NCI-H526 (cell line): ENCODE data around the gene DAPK3.
"Not testable (repeated sequence)": the region's sequence is repeated elsewhere in the genome, so short reads cannot be mapped to it uniquely, and the experiment has no call there.

ENCODE experiments used
- DNase-seq, 2 experiments: peaks; one replicate each; lab custom pipeline; 2025; lab: John Stamatoyannopoulos, UW

Gene DAPK3

GRCh38 chr19:3970808-3971598, at the start of gene DAPK3:
Gene DAPK3, minus strand, starts transcription at chr19:3971099. Its CDS starts 1,364 bp downstream, at chr19:3969735.
- DNase-seq, result peak; percentile 89 to 96

- DNase-seq, result no peak
These were observed 48.7 kb upstream of the DAPK3 start for GRCh38 chr19:4019578-4019977.

DNA sequence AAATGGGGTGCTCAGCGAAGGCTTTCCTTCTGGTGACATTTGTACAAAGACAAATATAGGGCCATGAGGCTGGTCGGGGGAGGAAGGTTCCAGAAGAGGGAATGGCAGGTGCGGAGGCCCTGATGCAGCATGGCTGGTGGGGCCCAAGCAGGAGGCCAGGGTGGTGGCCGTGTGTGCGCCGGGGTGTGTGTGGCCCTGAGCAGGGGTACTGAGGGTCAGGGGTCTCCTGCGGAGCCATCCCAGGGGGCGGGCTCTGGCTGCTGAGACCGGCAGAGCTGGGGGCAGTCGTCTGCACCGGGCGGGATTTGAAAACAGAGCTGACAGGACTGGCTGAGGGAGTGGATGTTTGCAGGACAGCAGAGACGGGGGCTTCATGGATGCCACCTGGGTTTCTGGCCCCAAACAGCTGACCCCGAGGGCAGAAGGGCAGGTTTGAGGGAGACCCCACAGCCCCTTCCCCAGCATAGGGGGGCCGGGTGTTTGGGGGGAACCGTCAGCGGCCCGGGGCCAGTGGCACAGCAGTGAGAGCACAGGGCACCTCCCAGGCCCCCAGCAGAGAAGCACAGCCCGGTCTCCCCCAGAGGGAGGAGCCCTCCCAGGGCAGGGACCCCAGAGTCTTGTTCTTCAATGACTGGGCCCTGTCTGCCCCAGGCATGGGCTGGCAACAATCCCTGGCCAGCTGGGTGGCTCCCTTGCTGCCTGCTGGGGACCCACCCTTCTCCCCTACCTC, 48.0 kb upstream of the DAPK3 start:
- no peak for DNase-seq

DNA sequence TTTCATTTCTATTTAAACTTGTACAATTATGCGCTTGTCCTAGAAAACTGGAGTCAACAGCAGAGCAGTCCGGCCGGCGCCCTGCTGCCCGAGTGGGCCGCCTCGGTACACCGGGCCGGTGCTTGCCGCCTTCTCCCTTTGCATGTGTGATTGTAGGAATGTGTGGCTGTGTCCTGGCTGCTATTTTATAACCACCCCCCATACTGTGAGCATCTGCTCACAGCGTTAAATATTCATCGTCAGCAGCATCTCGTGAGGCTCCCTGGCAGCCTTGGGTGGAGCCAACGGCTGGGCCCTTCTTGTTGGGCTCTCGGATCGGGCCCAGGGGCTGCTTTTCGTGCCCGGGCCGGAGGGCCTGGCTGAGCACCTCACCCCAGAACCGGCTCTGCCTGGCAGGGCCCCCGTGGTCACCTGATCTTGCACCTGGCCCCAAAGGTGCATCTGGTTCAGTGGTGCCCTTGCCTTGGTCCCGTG, 47.3 kb upstream of the DAPK3 start:
- DNase-seq, result peak in 1 of 2 experiments; percentile 35

GRCh38 chr19:4016903-4017638, 46.2 kb upstream of the DAPK3 start:
- no peak for DNase-seq

DNA sequence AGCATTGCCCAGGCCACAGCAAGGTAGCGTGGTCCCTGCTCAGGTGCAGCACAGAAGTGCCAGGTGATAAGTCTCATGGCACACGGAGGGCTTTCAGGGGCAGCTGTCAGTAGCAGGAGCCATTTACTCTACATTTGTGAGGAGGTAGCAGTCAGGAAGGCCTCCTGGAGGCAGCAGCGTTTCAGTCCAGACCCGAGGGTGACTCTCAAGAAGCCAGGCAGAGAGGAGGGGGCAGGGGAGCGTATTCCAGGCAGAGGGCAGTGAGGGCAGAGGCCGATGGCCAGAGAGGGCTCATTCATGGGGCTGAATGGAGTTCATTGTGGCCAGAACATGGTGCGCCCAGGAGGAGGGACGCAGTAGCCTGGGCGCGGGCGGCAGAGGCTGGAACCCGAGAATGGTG, 45.6 kb upstream of the DAPK3 start:
- no peak for DNase-seq

GRCh38 chr19:4015705-4016402, 45.0 kb upstream of the DAPK3 start:
- peak in 1 of 2 experiments; percentile 68 for DNase-seq

DNA sequence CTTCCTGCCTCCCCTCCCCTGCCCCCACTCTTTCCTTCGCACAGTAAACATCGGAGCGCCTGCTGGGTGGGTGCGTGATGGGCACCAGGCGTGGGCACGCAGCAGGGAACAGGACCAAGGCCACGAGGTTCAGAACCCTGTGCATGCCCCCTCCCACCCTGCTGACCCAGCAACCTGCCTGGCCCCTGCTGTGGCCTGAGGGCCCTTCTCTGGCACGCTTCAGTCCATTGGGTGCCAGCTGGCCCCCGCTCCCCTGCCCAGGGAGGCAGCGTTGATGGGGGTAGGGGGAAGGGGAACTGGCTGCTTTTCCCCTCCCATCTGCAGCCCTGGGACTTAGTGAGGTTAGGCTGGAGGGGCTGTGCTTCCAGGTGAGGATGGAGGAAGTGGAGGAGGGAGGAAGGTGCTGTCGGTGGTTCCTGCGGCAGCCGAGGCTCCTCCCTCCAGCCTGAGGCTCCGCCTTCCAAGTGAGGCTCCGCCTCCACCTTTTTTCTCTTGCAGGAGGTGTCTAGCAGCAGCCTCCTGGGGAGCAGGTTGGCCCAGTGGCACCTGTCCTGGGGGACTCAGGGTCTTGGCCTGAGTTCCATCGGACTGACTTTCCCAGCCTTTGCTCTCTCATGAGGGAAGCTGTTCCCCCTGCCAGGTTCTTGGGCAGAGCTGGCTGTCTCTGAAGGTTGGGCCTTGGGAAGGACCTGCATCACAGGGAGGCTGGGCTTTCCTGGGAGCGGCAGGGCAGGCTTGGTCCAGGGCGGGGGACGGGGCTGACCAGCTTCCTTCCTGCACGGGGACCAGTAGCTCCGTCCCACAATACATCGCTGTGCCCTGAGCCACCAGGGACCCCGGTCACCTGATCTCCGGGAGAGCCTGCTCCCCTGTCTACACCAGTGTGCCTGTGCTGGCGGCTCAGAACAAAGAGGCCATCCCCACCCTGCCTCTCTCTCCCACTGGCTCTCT, 43.9 kb upstream of the DAPK3 start:
- peak; percentile 12 to 51 for DNase-seq

- no peak for DNase-seq
These were observed 43.1 kb upstream of the DAPK3 start for GRCh38 chr19:4013886-4014540.

GRCh38 chr19:4012975-4013634, 42.2 kb upstream of the DAPK3 start:
- no peak for DNase-seq

DNA sequence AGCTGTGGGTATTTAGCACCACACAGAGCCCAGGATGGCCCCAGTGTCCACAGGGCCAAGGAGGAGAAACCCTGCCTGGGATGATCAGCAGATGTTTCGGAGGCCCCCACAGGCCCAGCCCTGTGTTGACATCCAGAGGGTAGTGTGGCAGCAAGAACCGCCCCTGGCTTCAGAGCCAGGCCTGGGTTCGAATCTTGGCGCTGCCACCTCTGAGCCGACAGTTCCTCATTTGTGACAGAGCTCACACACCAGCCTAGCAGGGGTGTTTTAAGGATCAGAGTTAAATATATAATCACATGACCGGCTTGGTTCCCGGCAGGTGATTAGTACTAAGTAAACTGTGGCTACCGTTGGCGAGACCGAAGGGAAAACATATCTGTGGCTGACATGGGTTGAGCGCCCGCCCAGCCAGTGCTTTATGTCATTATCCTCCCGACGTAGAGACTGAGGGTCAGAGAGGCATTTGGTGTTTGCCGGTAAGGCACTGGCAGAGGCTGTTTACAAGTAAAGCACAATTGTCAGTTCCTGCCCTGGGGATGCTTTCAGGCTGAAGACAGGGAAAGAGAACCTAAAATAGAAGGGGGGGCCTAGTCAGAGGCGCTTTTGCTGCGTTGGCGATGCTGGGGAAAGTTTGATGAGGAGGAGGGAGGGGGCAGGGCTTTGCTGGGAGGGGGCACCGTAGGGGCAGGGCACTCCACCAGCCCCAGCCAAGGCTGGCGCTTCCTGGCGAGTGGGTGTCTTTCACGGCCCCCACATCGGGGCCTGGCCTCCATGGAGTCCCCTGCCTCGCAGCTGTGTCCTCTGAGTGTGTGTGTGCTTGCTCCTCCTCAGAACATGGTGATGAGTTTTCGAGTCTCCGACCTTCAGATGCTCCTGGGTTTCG, 41.4 kb upstream of the DAPK3 start:
- peak; percentile 50 to 67 for DNase-seq

DNA sequence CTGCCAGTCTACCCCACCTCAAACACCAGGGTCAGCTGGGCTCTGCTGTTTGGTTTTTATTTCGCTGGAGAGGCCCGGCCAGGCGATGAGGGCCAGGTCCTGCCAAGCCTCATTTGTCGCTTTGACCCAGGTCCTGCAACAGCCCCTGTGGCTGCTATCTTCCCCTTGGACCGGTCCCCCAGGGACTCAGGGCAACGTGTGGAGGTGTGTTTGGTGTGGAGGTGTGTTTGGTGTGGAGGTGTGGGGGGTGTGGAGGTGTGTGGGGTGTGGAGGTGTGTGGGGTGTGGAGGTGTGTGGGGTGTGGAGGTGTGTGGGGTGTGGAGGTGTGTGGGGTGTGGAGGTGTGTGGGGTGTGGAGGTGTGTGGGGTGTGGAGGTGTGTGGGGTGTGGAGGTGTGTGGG, 40.5 kb upstream of the DAPK3 start:
- DNase-seq, result not testable (repeated sequence)

DNA sequence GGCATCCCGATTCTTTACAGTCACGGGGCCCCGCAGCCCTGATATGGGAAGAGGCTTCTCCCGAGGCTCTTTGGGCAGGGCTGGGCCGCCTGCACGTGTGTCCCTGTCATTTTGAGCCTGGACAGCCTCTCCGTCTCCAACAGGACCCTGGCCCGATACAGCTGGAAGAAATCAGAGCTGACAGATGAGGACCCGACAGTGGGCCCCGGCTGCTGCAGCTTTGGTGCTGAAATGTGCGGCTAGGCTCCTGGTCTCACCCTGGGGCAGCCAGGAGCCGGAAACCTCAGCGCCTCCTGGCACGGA, 39.9 kb upstream of the DAPK3 start:
- no peak for DNase-seq

DNA sequence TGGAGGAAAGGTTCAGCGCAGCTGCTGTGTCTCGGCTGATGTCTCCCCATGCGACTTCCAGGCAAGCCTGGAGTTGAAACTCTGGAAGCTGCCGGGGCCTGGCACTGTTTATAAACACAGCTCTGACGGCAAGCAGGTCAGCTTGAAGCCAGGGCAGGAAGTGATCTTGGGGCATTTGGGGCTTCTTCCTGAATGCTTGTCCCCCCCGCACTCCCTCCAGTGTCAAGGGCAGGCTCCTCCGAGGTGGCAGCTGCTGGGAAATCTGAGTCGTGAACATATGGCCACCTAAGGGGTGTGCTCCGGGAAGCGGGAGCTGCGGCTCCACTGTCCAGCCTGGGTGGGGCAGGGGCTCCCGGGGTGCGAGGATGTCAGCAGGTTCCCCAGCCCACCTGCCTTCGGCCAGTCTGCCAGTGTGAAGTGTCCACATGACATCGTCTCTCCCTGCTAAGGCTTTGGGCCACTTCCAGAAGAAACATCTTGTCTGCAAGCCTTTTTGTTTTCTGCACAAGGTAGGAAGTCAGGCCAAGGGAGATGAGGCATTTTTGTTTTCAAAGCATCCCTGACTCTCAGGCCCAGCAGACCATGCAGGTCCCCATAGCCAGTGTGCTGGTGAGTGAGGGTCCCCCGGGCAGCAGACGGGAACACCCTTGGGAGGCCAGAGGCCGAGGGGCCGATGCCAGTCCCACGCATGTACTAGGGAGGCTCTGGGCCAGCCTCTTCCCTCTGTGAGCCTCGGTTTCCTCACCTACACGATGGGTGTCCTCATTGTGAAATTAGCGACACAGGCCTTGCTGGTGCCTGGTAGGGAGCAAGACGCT, 39.3 kb upstream of the DAPK3 start:
- no peak for DNase-seq

DNA sequence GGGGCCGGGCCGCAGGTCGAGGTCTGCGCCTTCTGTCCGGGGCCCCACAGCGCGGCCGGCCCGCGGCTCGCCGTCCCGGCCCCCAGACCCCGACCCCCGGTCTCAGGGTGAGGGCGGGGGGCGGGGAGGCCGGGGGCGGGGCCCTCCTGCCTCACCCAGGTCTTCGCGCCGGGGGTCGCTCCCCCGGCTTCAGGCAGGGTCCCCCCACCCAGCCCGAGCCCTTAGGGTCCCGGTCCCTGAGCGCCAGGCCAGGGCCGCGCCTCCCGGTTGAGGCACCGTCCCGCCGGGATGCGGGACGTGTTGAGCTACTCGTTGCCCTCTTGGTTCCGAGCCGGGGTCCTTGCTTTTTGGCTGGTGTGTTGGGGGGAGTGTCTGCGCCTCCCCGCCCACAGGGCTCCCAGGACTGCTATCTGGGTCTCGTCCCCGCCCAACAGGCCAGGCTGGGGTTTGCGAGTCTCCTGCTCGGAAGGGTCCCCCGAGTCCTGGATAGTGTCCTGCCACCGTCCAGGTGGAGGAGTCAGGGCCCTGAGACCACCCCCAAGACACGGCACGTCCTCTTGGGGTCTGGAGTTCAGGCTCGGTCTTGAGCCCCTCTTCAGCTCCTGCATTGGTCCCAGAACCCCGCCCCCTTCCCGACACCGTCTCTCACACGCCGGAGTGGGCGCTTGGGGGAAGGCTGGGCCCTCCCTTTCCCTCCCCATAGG, 37.1 kb upstream of the DAPK3 start:
- peak in 1 of 2 experiments; percentile 25 for DNase-seq

DNA sequence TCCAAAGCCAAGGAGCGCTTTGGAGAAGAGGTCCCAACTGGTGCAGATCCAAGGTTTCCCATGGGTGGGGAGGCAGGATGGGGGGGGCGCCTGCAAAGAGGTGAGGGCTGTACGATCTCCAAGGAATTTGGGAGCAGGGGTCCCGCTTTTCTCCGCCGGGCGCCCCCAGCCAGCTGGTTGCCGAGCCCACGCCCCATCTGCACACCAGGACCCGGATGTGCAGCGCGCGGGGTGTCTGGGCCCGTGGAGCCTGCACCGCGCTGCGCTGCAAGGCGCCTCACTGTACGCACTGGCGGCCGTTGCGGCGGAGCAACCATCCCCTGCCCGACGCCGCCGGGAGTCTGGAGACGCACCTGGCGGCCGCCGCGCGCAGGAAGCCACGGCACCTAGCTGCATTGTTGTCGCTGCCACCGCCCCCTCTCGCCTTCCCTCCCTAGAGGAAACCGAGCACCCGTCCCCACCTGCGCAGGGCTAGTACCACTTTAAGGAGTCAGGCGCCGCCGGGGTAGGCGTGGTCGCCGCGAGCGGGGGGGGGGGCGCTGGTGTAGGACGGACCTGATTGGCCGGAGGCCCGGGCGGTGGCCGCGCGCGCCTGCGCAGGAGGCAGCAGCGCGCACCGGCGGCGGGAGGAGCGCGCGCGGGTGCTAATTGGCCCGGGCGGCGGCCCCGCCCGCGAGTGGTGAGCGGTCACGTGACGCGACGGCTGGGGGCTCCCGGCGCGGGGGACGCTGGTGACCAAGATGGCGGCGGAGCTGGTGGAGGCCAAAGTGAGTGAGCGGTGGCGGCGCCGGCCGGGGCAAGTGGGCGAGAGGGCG, 36.3 kb upstream of the DAPK3 start, which contains the start of gene PIAS4:
TSS of gene PIAS4 (plus strand) at position 716 of the 815 bp plus-strand sequence. CDS start at position 741, 25 bp downstream.
- DNase-seq, result peak; percentile 85 to 95
